Measurements from ENCODE around the gene DQX1.
"Not testable (repeated sequence)": the region's sequence is repeated elsewhere in the genome, so short reads cannot be mapped to it uniquely, and the experiment has no call there.

Gene DQX1

DNA sequence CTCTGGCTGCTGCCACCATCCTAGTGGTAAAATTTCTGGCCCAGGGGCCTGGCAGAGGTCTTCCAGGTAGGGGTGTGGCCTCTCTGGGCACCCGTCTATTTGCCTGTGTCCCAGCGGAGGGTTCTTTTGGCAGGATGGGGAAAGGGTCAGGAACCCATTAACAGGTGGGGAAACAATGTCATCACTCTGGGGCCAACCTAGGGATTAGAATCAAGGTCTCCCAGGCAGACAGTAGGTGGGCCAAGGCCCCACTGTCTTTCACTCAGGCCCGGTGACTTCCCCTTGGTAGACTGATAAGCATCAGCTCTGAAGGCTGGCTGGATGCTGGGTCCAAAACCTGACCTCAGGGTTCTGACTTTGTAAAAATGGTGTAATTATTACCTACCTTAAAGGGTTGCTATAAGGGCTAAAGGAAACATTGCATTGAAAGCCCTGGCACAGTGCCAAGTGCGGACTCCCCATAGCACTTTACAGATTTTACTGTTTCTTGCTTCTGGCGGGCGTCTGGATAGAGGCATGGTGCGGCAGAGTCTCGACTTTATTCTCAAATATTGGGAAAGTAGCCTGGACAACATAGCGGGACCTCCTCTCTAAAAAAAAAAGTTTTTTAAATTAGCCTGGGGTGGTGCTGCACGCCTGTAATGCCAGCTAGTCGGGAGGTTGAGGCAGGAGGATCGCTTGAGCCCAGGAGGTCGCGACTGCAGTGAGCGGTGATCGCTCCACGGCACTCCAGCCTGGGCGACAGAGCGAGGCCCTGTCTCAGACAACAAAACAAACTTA is 28.8 kb downstream of the DQX1 start:
- DNase-seq (ENCODE audit: low spot score): no peak

- DNase-seq (ENCODE audit: low spot score): no peak
These were observed 30.6 kb downstream of the DQX1 start for GRCh38 chr2:74495440-74495839.

DNA sequence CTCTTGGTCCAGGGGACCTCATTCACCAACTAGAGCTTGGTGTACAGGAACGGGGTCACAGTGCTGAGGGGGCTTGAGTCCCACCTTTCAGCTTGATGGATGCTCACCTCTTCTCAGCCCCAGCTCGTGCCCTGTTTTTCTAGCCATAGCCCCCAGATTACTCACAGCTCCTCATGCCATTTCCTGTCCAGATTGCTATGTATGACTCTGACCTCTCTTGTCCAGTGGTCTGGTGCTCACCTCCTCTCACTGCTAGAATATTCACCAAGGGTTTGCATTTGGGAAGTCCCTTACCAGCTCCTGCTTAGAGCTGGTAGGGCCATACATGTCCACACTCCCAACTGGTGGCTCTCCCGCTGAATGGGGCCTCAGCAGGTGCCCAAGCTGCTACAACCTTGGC is 32.5 kb downstream of the DQX1 start:
- DNase-seq (ENCODE audit: low spot score): no peak

- no peak for DNase-seq (ENCODE audit: low spot score)
These were observed 34.1 kb downstream of the DQX1 start for GRCh38 chr2:74491648-74492544.

DNA sequence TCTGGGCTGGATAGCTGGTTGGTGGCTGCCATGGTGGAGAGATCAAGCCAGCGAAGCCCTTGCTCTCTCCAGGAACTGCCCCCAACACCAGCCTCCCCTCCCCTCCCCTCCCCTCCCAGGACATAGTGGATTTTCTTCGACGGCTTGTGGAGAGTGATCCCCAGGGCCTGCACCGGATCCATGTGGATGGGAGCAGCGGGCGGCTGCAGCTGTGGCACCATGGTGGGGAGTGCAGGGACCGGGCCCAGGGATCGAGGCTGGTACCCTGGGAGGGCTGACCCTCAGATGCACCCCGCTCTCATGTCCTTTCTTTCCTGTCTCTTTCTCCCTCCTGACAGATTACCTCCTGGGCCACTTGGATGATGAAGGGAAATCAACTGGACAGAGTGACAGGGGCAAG is 36.1 kb downstream of the DQX1 start:
- DNase-seq (ENCODE audit: low spot score): no peak

DNA sequence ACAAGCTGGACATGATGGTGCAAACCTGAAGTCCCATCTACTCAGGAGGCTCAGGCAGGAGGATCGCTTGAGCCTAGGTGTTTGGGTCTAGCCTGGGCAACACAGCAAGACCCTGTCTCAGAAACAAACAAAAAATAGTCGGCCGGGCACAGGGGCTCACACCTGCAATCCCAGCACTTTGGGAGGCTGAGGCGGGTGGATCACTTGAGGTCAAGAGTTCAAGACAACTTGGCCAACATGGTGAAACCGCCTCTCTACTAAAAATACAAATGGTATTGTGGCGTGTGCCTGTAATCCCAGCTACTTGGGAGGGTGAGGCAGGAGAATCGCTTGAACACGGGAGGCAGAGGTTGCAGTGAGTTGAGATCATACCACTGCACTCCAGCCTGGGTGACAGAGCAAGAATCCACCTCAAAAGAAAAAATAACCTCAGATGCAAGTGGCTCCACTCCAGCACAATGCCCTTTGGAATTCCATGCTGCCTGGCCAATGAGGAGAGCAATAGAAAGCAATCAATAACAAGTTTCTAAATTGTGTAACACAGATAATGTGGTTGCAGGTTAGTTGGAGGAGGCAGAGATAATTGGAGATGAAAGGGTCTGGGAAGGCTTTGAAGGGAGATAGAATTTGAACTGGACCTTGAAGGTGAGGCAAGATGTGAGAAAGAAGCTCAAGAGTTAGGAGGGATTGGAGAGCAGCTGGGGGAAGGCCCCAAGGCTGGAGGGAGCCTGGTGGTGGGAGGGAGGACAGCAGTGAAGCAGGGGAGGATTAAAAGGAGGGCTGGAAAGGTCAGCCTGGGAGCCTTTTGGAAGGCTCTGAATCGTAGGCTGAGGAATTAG is 37.2 kb downstream of the DQX1 start:
- no peak for DNase-seq (ENCODE audit: low spot score)

DNA sequence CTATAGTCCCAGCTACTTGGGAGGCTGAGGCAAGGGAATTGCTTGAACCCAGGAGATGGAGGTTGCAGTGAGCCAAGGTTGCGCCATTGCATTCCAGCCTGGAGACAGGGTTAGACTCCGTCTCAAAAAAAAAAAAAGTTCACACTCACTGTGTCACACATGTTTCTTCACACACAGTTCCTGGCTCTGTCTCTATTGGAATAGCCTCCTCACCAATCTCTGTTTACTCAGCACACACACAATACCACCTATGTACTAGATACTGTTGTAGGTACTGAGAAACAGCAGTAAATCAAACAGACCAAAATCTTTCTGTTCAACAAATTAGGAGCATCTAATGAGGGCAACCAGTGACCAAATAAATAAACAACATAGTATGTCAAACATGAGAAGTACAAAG is 39.9 kb downstream of the DQX1 start:
- DNase-seq (ENCODE audit: low spot score): no peak

- DNase-seq (ENCODE audit: low spot score): not testable (repeated sequence)
These were observed 42.3 kb downstream of the DQX1 start for GRCh38 chr2:74483675-74484164.

DNA sequence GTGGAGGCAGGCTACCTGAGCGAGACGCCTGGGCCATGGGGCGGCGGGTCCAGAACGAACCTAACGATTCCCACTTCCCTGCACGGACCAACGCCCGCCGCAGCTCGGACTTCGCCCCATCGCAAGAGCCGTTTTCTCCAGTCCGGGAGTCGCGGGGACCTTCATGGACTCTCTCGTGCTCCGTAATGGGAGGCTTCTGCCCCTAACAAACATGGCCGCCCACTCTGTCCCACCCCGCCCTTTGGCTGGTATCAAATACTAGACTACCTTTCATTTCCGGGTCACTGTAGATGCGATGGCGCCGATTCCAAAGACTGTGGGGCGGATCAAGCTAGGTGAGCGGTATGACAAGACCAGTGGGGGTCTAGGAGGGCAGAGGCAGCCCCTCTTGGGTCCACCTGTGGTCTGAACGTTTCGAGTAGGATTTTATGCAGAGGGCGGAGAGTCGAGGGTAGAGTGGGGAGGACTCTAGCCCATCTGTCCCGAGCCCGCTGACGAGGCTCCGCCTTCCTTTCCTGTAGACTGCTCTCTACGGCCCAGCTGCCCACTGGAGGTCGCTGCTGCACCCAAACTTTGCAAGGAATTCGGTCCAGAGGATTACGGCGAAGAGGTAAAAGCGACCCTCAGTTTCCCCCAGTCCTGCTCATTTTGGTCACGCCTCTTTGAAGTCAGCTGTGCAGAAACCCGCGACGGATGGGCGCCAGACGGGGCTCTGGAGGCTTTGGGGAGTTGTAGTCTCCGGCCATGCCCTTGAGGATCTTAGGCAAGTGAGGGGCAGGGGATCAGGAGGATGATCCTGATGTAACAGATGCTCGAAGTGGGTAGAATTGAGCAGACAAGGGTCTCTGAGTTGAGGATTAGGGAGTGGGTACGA is 43.0 kb downstream of the DQX1 start, which contains the start of the genes CCDC142 and TTC31:
TSS of gene CCDC142 (minus strand) at position 198 of the 874 bp plus-strand sequence. CDS start at position 37, 161 bp downstream.
TSS of gene TTC31 (plus strand) at position 281 of the 874 bp plus-strand sequence. CDS start at position 296, 15 bp downstream.
- DNase-seq (ENCODE audit: low spot score): peak; percentile 96

- DNase-seq (ENCODE audit: low spot score): no peak
These were observed 43.9 kb downstream of the DQX1 start for GRCh38 chr2:74481961-74482800.

DNA sequence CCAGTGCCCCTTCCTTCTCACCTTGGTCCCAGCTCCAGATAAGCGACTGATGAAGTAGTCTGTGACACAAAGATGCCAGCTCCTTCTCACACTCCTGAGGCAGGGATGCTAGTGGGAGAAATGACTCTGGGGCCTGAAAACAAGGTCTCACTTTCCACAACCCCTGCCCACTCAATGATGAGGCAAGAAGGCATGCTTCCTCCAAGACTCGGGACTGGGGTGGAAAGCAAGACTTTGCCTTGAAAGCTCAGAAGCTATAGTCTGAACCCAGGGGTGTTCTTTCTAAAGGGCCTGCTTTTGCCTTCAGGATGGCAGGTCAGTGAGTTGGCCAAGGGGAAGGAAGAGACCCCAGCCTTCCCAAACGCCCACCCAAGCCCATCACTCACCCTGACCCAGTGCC is 44.6 kb downstream of the DQX1 start:
- DNase-seq (ENCODE audit: low spot score): no peak

GRCh38 chr2:74474899-74475298 is 51.1 kb downstream of the DQX1 start:
- no peak for DNase-seq (ENCODE audit: low spot score)

DNA sequence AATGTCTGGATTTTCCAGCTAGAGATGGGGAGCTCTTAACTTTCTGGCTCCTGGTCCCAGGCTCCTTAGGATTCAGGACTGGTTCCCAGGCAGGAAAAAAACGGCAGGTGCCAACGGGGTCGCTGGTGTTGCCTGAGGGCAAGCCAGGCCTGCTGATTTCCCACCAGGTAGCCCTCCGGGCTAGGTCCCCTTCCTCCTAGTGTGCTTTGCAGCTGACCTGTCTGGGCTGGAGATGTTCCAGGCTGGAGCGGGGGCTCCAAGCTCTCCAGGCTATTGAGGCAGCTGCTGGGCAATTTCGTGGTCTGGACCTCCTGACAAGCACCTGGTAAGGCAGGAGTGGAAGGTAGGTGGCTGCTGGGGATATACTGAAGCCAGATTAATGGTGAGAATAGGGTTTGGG is 51.5 kb downstream of the DQX1 start:
- DNase-seq (ENCODE audit: low spot score): no peak

- DNase-seq (ENCODE audit: low spot score): no peak
These were observed 53.1 kb downstream of the DQX1 start for GRCh38 chr2:74472945-74473258.

GRCh38 chr2:74472086-74472944 is 53.7 kb downstream of the DQX1 start, which contains the start of gene MRPL53:
MRPL53 (minus strand) TSS chr2:74472680; CDS start chr2:74472660, 20 bp downstream.
- peak; percentile 97 for DNase-seq (ENCODE audit: low spot score)

- DNase-seq (ENCODE audit: low spot score): no peak
These were observed 54.5 kb downstream of the DQX1 start for GRCh38 chr2:74471332-74472065.

DNA sequence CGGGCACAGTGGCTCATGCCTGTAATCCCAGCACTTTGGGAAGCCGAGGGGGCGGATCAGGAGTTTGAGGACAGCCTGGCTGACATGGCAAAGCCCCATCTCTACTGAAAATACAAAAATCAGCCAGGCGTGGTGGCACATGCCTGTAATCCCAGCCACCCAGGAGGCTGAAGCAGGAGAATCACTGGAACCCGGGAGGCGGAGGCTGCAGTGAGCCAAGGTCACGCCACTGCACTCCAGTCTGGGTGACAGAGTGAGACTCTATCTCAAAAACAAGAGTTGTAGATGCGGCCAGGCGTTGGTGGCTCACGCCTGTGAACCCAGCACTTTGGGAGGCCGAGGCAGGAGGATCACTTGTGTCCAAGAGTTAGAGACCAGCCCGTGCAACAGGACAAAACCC is 55.3 kb downstream of the DQX1 start:
- not testable (repeated sequence) for DNase-seq (ENCODE audit: low spot score)

Data from left forelimb (tissue), 1 donor.